ENCODE measurements around the gene DLGAP4. TPM values are rescaled to one million over a fixed set of nuclear protein-coding genes. Genes with fewer than 3 reads are reported as not detected.

The DLGAP4 gene
- total and polyA plus RNA-seq, 2 of the 8 experiments (the other 6 are each of a cell fraction or from before 2014, with no cell fraction given) = 41.2 to 57.2 TPM

DNA sequence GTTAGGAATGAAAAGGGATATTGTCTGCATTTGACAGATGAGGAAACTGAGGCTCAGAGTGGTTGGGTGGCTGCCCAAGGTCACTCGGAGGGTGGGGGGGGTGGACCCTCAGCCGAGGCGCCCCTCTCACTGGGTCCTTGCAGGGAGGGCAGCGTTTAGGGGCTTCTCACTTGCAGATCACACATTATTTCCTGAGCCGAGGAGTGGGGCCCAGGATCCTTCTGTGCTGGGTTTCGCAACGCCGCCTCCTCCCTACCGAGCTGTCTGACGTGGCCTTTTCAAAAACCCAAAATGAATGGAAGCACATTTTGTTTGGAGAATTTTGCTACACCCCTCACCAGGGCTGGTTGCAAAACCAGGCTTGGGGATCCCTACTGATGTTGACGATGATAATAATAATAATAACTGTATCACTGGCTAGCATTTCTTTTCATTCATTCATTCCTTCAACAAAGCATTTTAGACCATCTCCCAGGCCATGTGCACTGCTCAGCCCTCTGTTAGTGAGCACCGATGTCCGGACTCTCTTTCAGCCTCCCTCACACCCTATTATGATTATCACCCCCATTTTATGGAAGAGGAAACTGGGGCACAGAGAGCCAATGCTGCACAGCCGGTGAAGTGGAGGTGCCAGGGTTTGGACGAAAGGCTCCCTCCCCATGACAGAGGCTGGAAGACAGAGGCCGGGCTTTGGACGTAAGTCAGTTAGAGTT, 5.2 kb downstream of the DLGAP4 start (continued):
- TF ChIP-seq EZH2 (IDR thresholded peaks at IDR 0.05; ENCODE audit: low read depth, low read length, severe bottlenecking) (no peak), CBX5 (IDR thresholded peaks at IDR 0.05; ENCODE audit: low read depth, low read length) (no peak)

Measured in H1 (cell line).